ENCODE data around the gene AMBRA1.

DNA sequence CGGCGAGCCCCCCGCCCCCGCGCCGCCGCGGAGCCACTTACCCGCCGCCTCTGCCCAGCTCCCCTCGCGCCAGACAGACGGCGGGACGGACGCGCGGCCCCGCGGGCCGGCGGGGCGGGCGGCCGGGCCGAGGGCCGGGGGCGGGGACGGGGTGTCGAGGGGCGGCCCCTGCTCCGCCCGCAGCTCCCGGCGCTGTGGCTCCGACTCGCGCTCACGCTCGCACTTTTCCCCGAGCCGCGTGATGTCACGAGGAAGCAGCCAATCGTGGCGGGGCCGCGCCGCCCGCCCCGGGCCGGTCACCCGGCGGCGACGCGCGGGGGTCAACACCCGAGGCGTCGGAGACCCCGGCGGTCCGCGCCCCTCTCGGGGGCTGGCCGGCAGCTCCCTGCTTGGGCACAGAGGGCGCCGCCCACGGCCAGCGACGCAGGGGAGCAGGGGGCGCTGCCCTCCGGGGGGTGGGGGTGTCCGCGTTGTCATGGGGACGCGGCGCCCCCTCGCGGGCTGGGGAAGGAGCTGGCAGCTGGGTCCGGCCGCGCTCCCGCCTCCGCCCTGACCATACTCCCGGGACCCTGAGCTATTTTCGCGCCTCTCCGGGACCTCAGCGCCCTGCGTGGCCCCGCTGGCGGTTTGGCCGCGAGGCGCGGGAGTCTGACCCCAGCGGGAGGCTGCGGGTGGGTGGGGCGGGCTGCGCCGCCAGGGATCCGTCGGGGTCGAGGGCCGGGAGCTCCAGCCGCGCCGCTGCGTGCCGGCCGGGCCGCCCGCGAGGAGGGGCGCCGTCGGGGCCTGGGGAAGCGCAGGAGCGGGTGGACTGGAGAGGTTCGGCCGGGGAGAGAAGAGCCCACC is 202.0 kb downstream of the AMBRA1 start, which contains the start of gene CHRM4:
- TF ChIP-seq, protein P1, sequence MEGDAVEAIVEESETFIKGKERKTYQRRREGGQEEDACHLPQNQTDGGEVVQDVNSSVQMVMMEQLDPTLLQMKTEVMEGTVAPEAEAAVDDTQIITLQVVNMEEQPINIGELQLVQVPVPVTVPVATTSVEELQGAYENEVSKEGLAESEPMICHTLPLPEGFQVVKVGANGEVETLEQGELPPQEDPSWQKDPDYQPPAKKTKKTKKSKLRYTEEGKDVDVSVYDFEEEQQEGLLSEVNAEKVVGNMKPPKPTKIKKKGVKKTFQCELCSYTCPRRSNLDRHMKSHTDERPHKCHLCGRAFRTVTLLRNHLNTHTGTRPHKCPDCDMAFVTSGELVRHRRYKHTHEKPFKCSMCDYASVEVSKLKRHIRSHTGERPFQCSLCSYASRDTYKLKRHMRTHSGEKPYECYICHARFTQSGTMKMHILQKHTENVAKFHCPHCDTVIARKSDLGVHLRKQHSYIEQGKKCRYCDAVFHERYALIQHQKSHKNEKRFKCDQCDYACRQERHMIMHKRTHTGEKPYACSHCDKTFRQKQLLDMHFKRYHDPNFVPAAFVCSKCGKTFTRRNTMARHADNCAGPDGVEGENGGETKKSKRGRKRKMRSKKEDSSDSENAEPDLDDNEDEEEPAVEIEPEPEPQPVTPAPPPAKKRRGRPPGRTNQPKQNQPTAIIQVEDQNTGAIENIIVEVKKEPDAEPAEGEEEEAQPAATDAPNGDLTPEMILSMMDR (IDR thresholded peaks at IDR 0.05; ENCODE audit: insufficient read depth, low read length, poor library complexity, severe bottlenecking): no peak
- TF ChIP-seq EZH2phosphoT487 (conservative IDR thresholded peaks at IDR 0.05; ENCODE audit: low read length): no peak
